ENCODE results near the gene DYRK1A. TPM values are rescaled to one million over a fixed set of nuclear protein-coding genes. Genes with fewer than 3 reads are reported as not detected.

The DYRK1A gene
- total and polyA plus RNA-seq, 2 of the 13 experiments (the other 11 are each of a cell fraction or from before 2014, with no cell fraction given): 24.6 to 34.2 TPM

DNA sequence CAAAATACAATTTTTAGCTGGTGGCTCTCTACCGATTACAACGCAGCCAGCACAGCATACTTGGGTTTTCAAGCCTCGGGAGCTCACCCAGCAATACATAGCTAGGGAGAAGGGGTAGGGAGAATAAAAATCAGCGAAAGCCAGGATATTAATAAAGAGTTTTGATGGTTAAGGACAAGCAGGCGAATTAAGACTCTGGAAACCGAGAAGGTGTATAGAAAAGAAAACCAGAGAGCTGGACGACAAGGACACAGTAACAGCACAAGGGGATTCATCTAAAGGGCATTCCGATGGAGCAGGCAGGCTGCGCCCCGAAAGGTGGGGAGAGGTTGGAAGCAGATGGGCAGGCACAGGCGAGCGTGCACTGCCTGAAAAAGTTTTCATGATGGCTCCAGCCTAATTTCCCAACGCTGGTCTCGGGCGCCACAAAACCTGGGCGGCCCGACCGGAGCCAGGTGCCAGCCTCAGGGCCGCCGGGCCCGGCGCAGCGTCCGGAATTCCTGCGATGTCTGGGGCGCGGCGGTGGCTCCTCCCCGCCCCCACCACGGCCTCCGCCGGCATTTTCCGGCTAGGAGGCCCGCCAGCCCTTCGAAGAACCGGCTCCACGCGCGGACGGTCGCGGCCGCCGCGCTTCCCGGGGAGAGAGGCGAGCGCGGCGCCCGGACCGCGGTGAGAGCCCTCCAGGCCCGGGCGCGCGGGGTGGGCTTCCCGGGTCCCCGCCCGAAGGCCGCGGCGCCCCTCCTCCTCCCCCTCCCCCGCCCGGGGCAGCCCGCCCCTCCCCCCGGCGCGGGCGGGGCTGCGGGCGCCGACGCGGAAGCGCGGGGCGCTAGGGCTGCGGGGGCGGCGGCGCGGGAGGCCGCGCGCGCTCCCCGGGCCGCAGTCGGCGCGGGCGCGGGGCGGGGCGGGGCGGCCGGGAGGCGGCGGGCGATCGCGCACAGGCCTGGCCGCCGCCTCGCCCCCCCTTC lies 774 bp upstream of the DYRK1A start (continued):
- TF ChIP-seq, protein P1, sequence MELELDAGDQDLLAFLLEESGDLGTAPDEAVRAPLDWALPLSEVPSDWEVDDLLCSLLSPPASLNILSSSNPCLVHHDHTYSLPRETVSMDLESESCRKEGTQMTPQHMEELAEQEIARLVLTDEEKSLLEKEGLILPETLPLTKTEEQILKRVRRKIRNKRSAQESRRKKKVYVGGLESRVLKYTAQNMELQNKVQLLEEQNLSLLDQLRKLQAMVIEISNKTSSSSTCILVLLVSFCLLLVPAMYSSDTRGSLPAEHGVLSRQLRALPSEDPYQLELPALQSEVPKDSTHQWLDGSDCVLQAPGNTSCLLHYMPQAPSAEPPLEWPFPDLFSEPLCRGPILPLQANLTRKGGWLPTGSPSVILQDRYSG (CRISPR knock-in tag; IDR thresholded peaks at IDR 0.05): no peak
- TF ChIP-seq ZNF12 (CRISPR knock-in tag; IDR thresholded peaks at IDR 0.05) (no peak), ZNF337 (CRISPR knock-in tag; IDR thresholded peaks at IDR 0.05; ENCODE audit: borderline replicate concordance, low read depth) (no peak), ZSCAN21 (CRISPR knock-in tag; IDR thresholded peaks at IDR 0.05; ENCODE audit: borderline replicate concordance) (no peak), POLR2AphosphoS5 (IDR thresholded peaks at IDR 0.05; ENCODE audit: low read depth, low read length) (no peak), MTA3 (CRISPR knock-in tag; IDR thresholded peaks at IDR 0.05) (no peak), ZNF331 (CRISPR knock-in tag; IDR thresholded peaks at IDR 0.05) (0 out of 2 replicates have a peak, but pooled peaks have one; percentile 16), HBP1 (CRISPR knock-in tag; IDR thresholded peaks at IDR 0.05; ENCODE audit: low read depth) (no peak), ZFY (CRISPR knock-in tag; IDR thresholded peaks at IDR 0.05) (peak; percentile 95), STAG1 (CRISPR knock-in tag; IDR thresholded peaks at IDR 0.05) (no peak; the same call in 1 of the 2 replicates), RFX1 (IDR thresholded peaks at IDR 0.05) (no peak), POLR2A (IDR thresholded peaks at IDR 0.05; ENCODE audit: insufficient read depth in 1 of 2, low read depth in 2 of 2, low read length in 2 of 2) (peak in 1 of 2 experiments; percentile 79)
- TF ChIP-seq, protein P2, sequence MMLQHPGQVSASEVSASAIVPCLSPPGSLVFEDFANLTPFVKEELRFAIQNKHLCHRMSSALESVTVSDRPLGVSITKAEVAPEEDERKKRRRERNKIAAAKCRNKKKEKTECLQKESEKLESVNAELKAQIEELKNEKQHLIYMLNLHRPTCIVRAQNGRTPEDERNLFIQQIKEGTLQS (CRISPR knock-in tag; IDR thresholded peaks at IDR 0.05): peak; percentile 46; the same call in 1 of the 2 replicates
- TF ChIP-seq, protein P3, sequence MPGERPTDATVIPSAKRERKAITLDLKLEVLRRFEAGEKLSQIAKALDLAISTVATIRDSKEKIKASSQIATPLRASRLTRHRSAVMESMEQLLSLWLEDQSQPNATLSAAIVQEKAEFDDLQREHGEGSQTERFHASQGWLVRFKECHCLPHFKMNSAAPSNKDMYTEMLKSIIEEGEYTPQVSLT (CRISPR knock-in tag; IDR thresholded peaks at IDR 0.05; ENCODE audit: borderline replicate concordance, low read depth): no peak
- TF ChIP-seq, protein P4, sequence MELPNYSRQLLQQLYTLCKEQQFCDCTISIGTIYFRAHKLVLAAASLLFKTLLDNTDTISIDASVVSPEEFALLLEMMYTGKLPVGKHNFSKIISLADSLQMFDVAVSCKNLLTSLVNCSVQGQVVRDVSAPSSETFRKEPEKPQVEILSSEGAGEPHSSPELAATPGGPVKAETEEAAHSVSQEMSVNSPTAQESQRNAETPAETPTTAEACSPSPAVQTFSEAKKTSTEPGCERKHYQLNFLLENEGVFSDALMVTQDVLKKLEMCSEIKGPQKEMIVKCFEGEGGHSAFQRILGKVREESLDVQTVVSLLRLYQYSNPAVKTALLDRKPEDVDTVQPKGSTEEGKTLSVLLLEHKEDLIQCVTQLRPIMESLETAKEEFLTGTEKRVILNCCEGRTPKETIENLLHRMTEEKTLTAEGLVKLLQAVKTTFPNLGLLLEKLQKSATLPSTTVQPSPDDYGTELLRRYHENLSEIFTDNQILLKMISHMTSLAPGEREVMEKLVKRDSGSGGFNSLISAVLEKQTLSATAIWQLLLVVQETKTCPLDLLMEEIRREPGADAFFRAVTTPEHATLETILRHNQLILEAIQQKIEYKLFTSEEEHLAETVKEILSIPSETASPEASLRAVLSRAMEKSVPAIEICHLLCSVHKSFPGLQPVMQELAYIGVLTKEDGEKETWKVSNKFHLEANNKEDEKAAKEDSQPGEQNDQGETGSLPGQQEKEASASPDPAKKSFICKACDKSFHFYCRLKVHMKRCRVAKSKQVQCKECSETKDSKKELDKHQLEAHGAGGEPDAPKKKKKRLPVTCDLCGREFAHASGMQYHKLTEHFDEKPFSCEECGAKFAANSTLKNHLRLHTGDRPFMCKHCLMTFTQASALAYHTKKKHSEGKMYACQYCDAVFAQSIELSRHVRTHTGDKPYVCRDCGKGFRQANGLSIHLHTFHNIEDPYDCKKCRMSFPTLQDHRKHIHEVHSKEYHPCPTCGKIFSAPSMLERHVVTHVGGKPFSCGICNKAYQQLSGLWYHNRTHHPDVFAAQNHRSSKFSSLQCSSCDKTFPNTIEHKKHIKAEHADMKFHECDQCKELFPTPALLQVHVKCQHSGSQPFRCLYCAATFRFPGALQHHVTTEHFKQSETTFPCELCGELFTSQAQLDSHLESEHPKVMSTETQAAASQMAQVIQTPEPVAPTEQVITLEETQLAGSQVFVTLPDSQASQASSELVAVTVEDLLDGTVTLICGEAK (IDR thresholded peaks at IDR 0.05): no peak
- TF ChIP-seq, protein P4 (CRISPR knock-in tag; IDR thresholded peaks at IDR 0.05): peak; percentile 59; the same call in 1 of the 2 replicates
- TF ChIP-seq, protein P5, sequence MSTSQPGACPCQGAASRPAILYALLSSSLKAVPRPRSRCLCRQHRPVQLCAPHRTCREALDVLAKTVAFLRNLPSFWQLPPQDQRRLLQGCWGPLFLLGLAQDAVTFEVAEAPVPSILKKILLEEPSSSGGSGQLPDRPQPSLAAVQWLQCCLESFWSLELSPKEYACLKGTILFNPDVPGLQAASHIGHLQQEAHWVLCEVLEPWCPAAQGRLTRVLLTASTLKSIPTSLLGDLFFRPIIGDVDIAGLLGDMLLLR (CRISPR knock-in tag; IDR thresholded peaks at IDR 0.05): no peak
